HEK293T (cell line): ENCODE measurements around the gene ZBTB7B.

Experiments
- ARNT ChIP-seq: fragments of 450-650 bp; IDR thresholded peaks from 2 replicates; pipeline ENCODE4 v1.6.1; 2017; ENCODE audit warnings: mild to moderate bottlenecking
- BHLHE40 ChIP-seq: fragments of 450-650 bp; IDR thresholded peaks from 2 replicates; pipeline ENCODE4 v1.6.1; 2016; ENCODE audit warnings: mild to moderate bottlenecking, moderate library complexity, borderline replicate concordance
- CTBP1 ChIP-seq: fragments of 450-650 bp; IDR thresholded peaks from 2 replicates; pipeline ENCODE4 v1.6.1; 2016; ENCODE audit warnings: borderline replicate concordance
- HDGF ChIP-seq: fragments of 450-650 bp; IDR thresholded peaks from 2 replicates; pipeline ENCODE4 v1.6.1; 2017; ENCODE audit warnings: antibody characterized with exemption, borderline replicate concordance
- L3MBTL2 ChIP-seq: fragments of 450-650 bp; conservative IDR thresholded peaks from 2 replicates; pipeline ENCODE4 v1.6.1; 2016; ENCODE audit warnings: mild to moderate bottlenecking
- SUZ12 ChIP-seq: fragments of 450-650 bp; IDR thresholded peaks from 2 replicates; pipeline ENCODE4 v1.6.1; 2016; ENCODE audit warnings: mild to moderate bottlenecking

- TF ChIP-seq CTBP1 (no peak), HDGF (no peak), BHLHE40 (no peak), SUZ12 (no peak), ARNT (no peak), L3MBTL2 (no peak)
These were observed 16.2 kb downstream of the ZBTB7B start for GRCh38 chr1:155018617-155019348.
